ENCODE data around the gene SAMM50.

Gene SAMM50

DNA sequence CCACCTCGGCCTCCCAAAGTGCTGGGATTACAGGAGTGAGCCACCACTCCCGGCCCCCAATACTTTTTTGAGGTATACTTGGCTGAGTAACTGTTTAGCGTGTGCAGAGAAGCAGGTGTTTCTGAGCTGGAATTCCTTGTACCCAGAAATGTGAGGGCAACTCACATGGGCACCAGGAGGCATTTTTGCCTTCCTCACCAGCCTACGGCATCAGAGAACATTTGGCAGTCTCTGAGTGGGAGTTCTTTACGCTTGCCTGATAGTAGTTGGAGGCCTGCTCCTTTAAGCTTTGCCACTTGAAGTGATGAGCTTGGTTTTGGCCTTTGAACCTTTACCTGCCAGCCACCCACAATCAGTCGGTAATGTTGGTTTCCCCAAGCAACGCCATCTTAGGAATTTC is 78.0 kb downstream of the SAMM50 start:
- no peak for DNase-seq

DNA sequence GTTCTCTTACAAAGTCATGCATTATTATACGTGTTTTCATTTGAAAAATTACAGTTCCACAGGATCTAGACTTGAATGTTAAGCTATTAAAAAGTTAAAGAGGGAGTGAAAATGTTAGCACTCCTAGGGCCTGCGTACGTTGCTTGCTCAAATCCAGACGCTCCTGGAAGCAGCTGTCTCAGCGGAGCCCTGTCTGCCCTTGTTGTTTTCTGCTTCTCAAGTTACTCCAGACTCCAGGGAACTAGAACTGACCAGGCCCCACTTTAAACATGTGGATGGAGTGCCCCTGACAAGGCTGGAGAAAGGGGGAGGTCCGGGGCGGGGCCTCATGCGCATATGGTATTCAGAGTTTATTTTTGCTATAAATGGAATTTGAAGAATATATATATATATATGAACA is 78.5 kb downstream of the SAMM50 start:
- no peak for DNase-seq

DNA sequence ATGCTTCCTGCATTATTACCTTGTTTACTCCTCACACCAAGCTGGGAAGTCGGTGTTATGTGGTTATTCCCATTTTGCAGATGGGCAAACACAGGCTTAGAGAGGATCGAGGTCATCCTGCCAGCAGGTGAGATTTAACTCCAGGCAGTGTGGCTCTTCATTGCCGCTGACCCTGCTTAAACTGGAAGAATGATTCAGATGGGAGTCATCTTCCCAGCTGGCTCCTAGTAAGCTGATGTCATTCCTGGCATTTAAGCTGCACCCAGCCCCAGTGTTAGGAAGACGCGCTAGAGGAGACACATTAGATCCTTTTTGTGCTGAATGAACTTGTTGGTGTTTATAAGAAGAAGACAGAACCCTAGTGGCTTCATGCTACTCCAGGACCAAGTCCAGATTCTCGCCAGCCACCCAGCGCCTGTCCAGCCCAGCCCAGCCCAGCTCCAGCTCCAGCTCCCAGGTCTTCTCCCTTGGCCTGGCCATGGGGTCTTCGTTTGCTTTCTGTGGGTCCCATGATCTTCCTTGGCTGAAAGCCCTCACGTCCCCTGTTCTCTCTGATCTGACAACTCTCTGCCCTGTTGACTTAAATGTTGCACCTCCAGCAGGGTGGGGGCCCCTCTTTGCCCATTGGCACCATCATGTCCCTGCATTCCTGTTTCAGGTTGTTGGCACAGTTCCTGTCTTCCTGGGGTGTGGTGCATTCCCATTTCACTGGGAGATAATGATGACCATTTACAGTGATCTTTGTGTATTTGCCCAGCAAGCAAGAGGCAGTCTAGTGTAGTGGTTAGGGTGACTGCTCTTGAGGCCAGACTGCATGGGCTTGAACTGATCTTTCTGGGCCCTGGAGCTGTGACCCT is 82.5 kb downstream of the SAMM50 start:
- no peak for DNase-seq

DNA sequence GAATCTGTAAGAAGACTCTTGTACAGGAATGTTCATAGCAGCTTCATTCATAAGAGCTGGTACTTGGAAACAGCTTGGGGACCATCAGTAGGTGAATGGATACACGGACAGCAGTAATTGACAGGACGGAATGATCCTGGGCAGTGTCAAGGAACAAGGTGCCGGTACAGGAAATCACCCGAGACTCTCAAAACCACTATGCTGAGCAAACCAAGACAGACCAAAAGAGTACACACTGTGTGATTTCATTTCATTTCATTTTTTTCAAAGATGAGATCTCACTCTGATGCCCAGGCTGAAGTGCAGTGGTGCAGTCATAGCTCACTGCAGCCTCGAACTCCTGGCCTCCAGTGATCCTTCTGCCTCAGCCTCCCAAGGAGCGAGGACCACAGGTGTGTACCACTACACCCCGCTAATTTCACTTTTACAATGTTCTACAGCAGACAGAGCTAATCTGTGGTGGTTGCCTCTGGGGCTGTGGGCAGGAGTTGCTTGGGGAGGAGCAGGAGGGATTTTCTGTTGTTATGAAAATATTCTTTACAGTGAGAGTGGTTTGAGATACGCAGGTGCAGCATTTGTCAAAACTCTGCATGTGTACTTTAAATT is 84.4 kb downstream of the SAMM50 start:
- DNase-seq, result no peak

DNA sequence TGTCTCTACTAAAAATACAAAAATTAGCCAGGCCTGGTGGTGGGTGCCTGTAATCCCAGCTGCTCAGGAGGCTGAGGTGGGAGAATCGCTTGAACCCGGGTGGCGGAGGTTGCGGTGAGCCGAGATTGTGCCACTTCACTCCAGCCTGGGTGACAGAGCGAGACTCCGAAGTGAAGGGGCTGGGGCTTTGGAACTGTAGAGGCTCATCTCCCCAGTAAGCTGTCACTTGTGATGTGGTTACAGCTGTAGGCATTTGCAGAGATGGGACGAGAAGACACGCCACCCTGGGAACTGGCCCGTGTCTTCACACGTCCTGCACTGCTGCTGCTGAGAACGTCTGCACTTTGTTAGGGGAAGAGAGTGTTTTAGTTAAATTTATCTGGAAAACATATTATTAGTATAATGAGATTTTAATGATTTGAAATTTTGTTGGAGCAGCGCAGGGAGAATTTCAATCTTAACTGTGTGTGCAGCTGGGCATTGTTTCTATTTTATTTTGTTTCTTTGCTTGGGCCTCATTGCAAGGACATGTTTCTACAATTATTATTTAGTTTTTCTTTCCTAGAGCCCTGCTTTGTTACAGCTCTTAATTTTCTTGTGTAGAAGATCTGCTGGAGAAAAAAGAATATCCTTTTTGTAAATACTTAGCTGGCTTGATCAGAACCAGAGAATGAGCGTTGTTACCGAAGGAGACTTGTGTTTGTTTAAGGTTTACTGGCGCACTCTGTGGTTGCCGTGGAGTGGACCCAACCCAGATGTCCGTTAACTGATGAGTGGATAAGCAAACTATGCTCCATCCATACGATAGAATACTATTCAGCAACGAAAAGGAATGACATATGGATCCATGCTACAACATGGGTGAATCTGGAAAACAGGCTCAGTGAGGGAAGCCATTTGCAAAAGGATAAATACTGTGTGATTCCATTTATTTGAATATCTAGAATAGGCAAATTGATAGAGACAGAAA is 87.3 kb downstream of the SAMM50 start:
- no peak for DNase-seq

DNA sequence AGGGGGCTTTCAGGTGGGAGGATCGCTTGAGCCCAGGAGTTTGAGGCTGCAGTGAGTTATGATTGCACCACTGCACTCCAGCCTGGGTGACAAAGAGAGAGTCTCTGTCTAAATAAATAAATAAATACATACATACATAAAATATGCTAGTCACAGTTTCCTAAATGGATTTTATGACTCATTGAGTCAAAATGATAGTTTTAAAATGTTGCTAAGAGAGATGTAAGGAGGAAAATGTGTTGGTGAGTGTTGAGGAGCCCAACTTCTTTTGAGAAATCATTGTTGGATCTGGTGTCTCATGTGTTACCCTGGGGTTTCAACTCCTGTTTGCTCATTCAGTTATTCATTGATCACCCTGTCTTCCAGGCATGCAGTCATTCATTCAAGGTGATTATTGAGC is 89.9 kb downstream of the SAMM50 start:
- no peak for DNase-seq

Data from activated CD4-positive, CD25-positive, alpha-beta regulatory T cell treated with anti-CD3 and anti-CD28 coated beads, Interleukin-2, amount 50 U/mL, for 72 hours (primary cell).